ENCODE measurements around the gene RGS3.

- TF ChIP-seq ZFP37 (CRISPR knock-in tag; IDR thresholded peaks at IDR 0.05; ENCODE audit: borderline replicate concordance) (no peak), SP140L (CRISPR knock-in tag; IDR thresholded peaks at IDR 0.05; ENCODE audit: borderline replicate concordance) (no peak), CREB1 (IDR thresholded peaks at IDR 0.05) (no peak), CREB1 (CRISPR knock-in tag; IDR thresholded peaks at IDR 0.05) (no peak), MNT (IDR thresholded peaks at IDR 0.05) (no peak)
- TF ChIP-seq, protein P1, sequence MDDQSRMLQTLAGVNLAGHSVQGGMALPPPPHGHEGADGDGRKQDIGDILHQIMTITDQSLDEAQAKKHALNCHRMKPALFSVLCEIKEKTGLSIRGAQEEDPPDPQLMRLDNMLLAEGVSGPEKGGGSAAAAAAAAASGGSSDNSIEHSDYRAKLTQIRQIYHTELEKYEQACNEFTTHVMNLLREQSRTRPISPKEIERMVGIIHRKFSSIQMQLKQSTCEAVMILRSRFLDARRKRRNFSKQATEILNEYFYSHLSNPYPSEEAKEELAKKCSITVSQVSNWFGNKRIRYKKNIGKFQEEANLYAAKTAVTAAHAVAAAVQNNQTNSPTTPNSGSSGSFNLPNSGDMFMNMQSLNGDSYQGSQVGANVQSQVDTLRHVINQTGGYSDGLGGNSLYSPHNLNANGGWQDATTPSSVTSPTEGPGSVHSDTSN (CRISPR knock-in tag; IDR thresholded peaks at IDR 0.05; ENCODE audit: borderline replicate concordance): no peak
Measured at GRCh38 chr9:113591899-113592625, 128.5 kb downstream of the RGS3 start.
